HEK293T (cell line): ENCODE measurements around the gene SMAD6.

Experiments
- CTCF ChIA-PET: fragments of 350-600 bp; formaldehyde crosslinking; extraction: SDS; loops from one replicate; lab custom pipeline; 2021; ENCODE audit warnings: antibody characterized with exemption, inconsistent platforms; lab: Yijun Ruan, JAX
- POLR2A ChIA-PET: fragments of 350-600 bp; formaldehyde crosslinking; extraction: SDS; loops from one replicate; lab custom pipeline; 2020; ENCODE audit warnings: antibody characterized with exemption, inconsistent platforms; lab: Yijun Ruan, JAX
- DNase-seq: peaks from one replicate; pipeline ENCODE4 v3.0.0; 2012; ENCODE audit warnings: mixed read lengths; ENCODE audit errors: extremely low spot score
- ARNT ChIP-seq: fragments of 450-650 bp; IDR thresholded peaks from 2 replicates; pipeline ENCODE4 v1.6.1; 2017; ENCODE audit warnings: mild to moderate bottlenecking
- BHLHE40 ChIP-seq: fragments of 450-650 bp; IDR thresholded peaks from 2 replicates; pipeline ENCODE4 v1.6.1; 2016; ENCODE audit warnings: mild to moderate bottlenecking, moderate library complexity, borderline replicate concordance
- CTBP1 ChIP-seq: fragments of 450-650 bp; IDR thresholded peaks from 2 replicates; pipeline ENCODE4 v1.6.1; 2016; ENCODE audit warnings: borderline replicate concordance
- ELF4 ChIP-seq: fragments of 450-650 bp; IDR thresholded peaks from 2 replicates; pipeline ENCODE4 v1.6.1; 2017; ENCODE audit warnings: antibody characterized with exemption
- FOXA1 ChIP-seq: fragments of 450-650 bp; IDR thresholded peaks from 2 replicates; pipeline ENCODE4 v1.6.1; 2016; ENCODE audit warnings: mild to moderate bottlenecking
- FOXK2 ChIP-seq: fragments of 450-650 bp; IDR thresholded peaks from 2 replicates; pipeline ENCODE4 v1.6.1; 2016; ENCODE audit warnings: mild to moderate bottlenecking
- FOXM1 ChIP-seq: fragments of 450-650 bp; IDR thresholded peaks from 2 replicates; pipeline ENCODE4 v1.6.1; 2017; ENCODE audit warnings: mild to moderate bottlenecking, borderline replicate concordance
- HDGF ChIP-seq: fragments of 450-650 bp; IDR thresholded peaks from 2 replicates; pipeline ENCODE4 v1.6.1; 2017; ENCODE audit warnings: antibody characterized with exemption, borderline replicate concordance
- L3MBTL2 ChIP-seq: fragments of 450-650 bp; conservative IDR thresholded peaks from 2 replicates; pipeline ENCODE4 v1.6.1; 2016; ENCODE audit warnings: mild to moderate bottlenecking
- LEF1 ChIP-seq: fragments of 450-650 bp; IDR thresholded peaks from 2 replicates; pipeline ENCODE4 v1.6.1; 2017; ENCODE audit warnings: mild to moderate bottlenecking, borderline replicate concordance
- NFRKB ChIP-seq: fragments of 450-650 bp; IDR thresholded peaks from 2 replicates; pipeline ENCODE4 v1.6.1; 2016; ENCODE audit warnings: mild to moderate bottlenecking, moderate library complexity
- SP1 ChIP-seq: fragments of 450-650 bp; IDR thresholded peaks from 2 replicates; pipeline ENCODE4 v1.6.1; 2017
- SUZ12 ChIP-seq: fragments of 450-650 bp; IDR thresholded peaks from 2 replicates; pipeline ENCODE4 v1.6.1; 2016; ENCODE audit warnings: mild to moderate bottlenecking
- TARDBP ChIP-seq: fragments of 450-650 bp; IDR thresholded peaks from 2 replicates; pipeline ENCODE4 v1.6.1; 2016
- ZNF384 ChIP-seq: fragments of 450-650 bp; IDR thresholded peaks from 2 replicates; pipeline ENCODE4 v1.6.1; 2016
- TF ChIP-seq, protein P1 (sequence below): fragments of 450-650 bp; IDR thresholded peaks from 2 replicates; pipeline ENCODE4 v1.6.1; 2016

Gene SMAD6

GRCh38 chr15:66783725-66784124, 81.7 kb downstream of the SMAD6 start:
- TF ChIP-seq BHLHE40 (no peak), ARNT (no peak), ELF4 (no peak), NFRKB (no peak), HDGF (no peak), FOXM1 (no peak), FOXA1 (no peak), SP1 (no peak), TARDBP (no peak), LEF1 (no peak), CTBP1 (no peak), FOXK2 (no peak), ZNF384 (no peak), L3MBTL2 (no peak), SUZ12 (no peak)
- TF ChIP-seq, protein P1, sequence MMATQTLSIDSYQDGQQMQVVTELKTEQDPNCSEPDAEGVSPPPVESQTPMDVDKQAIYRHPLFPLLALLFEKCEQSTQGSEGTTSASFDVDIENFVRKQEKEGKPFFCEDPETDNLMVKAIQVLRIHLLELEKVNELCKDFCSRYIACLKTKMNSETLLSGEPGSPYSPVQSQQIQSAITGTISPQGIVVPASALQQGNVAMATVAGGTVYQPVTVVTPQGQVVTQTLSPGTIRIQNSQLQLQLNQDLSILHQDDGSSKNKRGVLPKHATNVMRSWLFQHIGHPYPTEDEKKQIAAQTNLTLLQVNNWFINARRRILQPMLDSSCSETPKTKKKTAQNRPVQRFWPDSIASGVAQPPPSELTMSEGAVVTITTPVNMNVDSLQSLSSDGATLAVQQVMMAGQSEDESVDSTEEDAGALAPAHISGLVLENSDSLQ = no peak
- ChIA-PET CTCF (interaction anchor here (0.7 to 1.2 kb wide), 2 partner anchors 10 to 17 kb away, joined by 3 read pairs; no protein-coding TSS in a partner anchor), POLR2A (no interaction called here)
- no peak for DNase-seq

GRCh38 chr15:66784174-66784573, 82.1 kb downstream of the SMAD6 start:
- ChIA-PET CTCF (interaction anchor here (1.1 kb wide), 1 partner anchor 67 kb away, joined by 3 read pairs; no protein-coding TSS in a partner anchor), POLR2A (interaction anchor here (1.0 kb wide), 1 partner anchor 19 kb away, joined by 3 read pairs; no protein-coding TSS in a partner anchor)
- no peak for DNase-seq
- TF ChIP-seq NFRKB (no peak), ELF4 (no peak), ZNF384 (no peak), SP1 (no peak), BHLHE40 (no peak), TARDBP (no peak), LEF1 (no peak), SUZ12 (no peak)
- TF ChIP-seq, protein P1 = no peak

- ChIA-PET POLR2A (no interaction called here), CTCF (no interaction called here)
- DNase-seq = no peak
- TF ChIP-seq ARNT (no peak), FOXA1 (no peak), TARDBP (no peak), SUZ12 (no peak), BHLHE40 (no peak), ELF4 (no peak), NFRKB (no peak), HDGF (no peak), ZNF384 (no peak)
Observed at GRCh38 chr15:66785637-66786036, 83.6 kb downstream of the SMAD6 start.

DNA sequence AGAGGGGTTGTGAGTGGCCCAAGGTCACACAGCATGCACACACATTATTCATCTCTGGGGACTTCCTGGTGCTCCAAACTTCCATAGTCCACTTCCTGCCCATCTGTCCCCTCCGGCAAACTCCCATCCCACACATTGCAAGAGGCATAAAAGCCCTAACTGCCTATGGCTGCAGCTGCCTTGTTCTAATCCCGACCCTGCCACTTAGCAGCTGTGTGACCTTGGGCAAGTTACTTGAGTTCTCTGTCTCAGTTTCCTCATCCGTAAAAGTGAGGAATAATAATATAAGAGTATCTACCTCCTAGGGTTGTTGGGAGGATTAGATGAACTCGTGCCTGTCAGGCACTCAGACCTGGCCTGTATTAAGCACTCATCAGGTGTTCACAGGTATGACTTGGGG, 84.2 kb downstream of the SMAD6 start:
- DNase-seq = no peak
- ChIA-PET CTCF (no interaction called here), POLR2A (no interaction called here)
- TF ChIP-seq BHLHE40 = no peak
- no peak for TF ChIP-seq CTBP1
- TF ChIP-seq SP1 = no peak
- no peak for TF ChIP-seq HDGF
- no peak for TF ChIP-seq FOXK2
- TF ChIP-seq SUZ12 = no peak
- TF ChIP-seq, protein P1 = no peak
- TF ChIP-seq ZNF384 = no peak

GRCh38 chr15:66786708-66787488, 84.9 kb downstream of the SMAD6 start:
- ChIA-PET CTCF (no interaction called here), POLR2A (no interaction called here)
- no peak for DNase-seq
- TF ChIP-seq BHLHE40 (no peak), FOXK2 (no peak), CTBP1 (no peak), ELF4 (no peak), L3MBTL2 (no peak), FOXM1 (no peak), HDGF (no peak), SP1 (no peak), ARNT (no peak), TARDBP (no peak)
- TF ChIP-seq, protein P1 = no peak

DNA sequence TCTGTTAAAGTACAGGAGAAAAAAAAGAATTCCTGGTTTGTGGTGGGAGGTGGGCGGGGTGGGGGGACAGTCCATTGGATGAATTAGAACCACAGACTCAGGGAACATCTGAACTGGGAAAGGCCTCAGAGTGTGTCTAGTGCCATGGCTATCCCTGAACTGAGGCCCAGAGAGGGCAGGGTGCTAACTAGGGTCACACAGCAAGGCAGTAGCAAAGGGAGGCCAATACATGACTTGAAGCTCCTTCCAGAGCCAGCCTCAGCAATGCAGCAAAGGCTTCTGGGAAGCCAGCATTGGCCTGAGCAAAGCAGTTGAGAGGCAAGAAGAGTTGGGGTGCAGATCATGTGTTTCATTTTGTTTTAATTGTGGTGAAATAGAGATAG, 85.4 kb downstream of the SMAD6 start:
- no peak for TF ChIP-seq FOXK2
- no peak for TF ChIP-seq BHLHE40
- no peak for TF ChIP-seq SUZ12
- CTCF ChIA-PET = no interaction called here
- POLR2A ChIA-PET = no interaction called here
- DNase-seq = no peak
